GM19468 (cell line): ENCODE results near the gene SLC12A1.

Experiments used
- ATAC-seq: cut with Tn5 transposase; IDR thresholded peaks from one replicate; pipeline ENCODE4 v1.9.1; 2021; ENCODE audit warnings: mild to moderate bottlenecking, moderate library complexity, moderate number of reproducible peaks; ENCODE audit not compliant: unreplicated experiment; ENCODE audit errors: extremely low read depth

SLC12A1 gene

GRCh38 chr15:48337607-48338006 lies 131.5 kb downstream of the SLC12A1 start:
- no peak for ATAC-seq

GRCh38 chr15:48340111-48340510 lies 134.0 kb downstream of the SLC12A1 start:
- ATAC-seq = no peak

- ATAC-seq = no peak
Observed at GRCh38 chr15:48343865-48344264, 137.8 kb downstream of the SLC12A1 start.

- no peak for ATAC-seq
Observed at GRCh38 chr15:48345516-48345915, 139.4 kb downstream of the SLC12A1 start.

- ATAC-seq = no peak
Observed at GRCh38 chr15:48352474-48353072, 146.5 kb downstream of the SLC12A1 start.
